Gastroesophageal sphincter (tissue), 3 donors: ENCODE measurements around the gene PGAM1.

Experiments used
- CTCF ChIP-seq, 4 experiments: fragments of 200-600 bp in 2 of 4; fragments of 450-650 bp in 2 of 4; sonication (generic) in 1 of 4; IDR thresholded peaks; one replicate each; pipeline ENCODE4 v1.5.1; 2017 to 2019; ENCODE audit warnings: antibody characterized with exemption in 4 of 4, mild to moderate bottlenecking in 2 of 4, moderate library complexity in 2 of 4
- POLR2A ChIP-seq, 2 donors: fragments of 450-650 bp; IDR thresholded peaks; one replicate each; pipeline ENCODE4 v1.6.1; 2017; ENCODE audit warnings: antibody characterized with exemption in 2 of 2, mild to moderate bottlenecking in 2 of 2, moderate library complexity in 1 of 2
- POLR2AphosphoS5 ChIP-seq: sonication (generic); formaldehyde crosslinking; IDR thresholded peaks from one replicate; pipeline ENCODE4 v1.6.1; 2017; ENCODE audit warnings: antibody characterized with exemption

DNA sequence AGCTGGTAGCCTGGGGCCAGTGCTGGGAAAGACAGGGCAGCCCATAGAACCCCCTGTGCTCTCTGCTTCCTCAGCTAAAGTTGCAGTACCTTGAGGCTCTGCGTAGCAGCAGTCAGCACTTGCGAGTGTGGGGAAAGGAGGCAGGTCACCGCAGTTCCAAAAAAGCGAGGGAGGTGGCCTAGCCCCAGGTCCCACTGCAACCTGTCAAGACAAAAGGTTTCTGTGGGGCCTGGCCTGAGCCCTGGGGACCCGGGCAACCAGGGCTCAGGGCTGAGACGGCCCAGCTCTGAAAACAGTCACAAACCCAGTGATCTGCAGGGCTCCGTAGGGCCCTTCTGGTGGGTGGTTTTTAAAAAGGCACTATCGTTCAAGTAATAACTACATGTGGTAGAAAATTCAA, 44.4 kb upstream of the PGAM1 start:
- no peak for TF ChIP-seq CTCF (IDR thresholded peaks at IDR 0.05)
- no peak for TF ChIP-seq POLR2AphosphoS5
- no peak for TF ChIP-seq POLR2A (IDR thresholded peaks at IDR 0.05)
